ENCODE measurements around the gene NPHP4. TPM values are rescaled to one million over a fixed set of nuclear protein-coding genes. Genes with fewer than 3 reads are reported as not detected.

The NPHP4 gene
- total and polyA plus RNA-seq, 2 donors (not counting 3 experiments of a cell fraction or from before 2014, with no cell fraction given): 4.4 to 11.7 TPM

DNA sequence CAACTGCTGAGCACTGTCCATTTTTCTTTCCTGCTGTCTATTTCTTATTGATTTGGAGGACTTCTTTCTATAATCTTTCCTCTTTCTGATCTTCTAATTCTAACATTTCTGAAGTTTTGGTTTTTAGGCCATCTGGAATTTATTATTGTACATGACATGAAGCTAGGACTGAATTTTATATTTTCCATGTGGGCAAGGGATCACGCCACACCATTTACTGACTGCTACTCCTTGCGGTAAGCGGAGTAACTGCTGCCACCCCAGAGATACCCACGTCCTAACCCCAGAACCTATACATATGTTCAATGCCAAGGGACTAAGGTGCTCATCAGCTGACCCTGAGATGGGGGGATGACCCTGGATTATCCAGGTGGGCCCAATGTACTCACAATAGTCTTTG, 70.6 kb downstream of the NPHP4 start:
- intact Hi-C loops (cut with micrococcal nuclease) (no loop called here), dilution Hi-C loops (cut with MboI; ENCODE audit: extremely low pct_ligation_motif_present, low sequenced_read_pairs) (no loop called here)
- Histone ChIP-seq H3K36me3 (ENCODE audit: control insufficient read depth in 2 of 2, extremely low read depth in 1 of 2, insufficient read depth in 2 of 2, low read length in 2 of 2) (no peaks in the 10 kb centered on the region), H4K20me1 (replicated peaks; ENCODE audit: control insufficient read depth, extremely low read depth, insufficient read depth, low read length) (no peaks in the 10 kb centered on the region), H3K4me3 (replicated peaks in 1 of 3; ENCODE audit: insufficient read depth in 1 of 3, low read depth in 1 of 3, low read length in 3 of 3) (no peak overlapping the region), H3K9me1 (replicated peaks; ENCODE audit: control insufficient read depth, extremely low read depth, insufficient read depth, low read length) (no peaks in the 10 kb centered on the region), H3K4me2 (ENCODE audit: insufficient read depth, low read length) (no peak overlapping the region), H3K27me3 (ENCODE audit: control insufficient read depth in 2 of 2, insufficient read depth in 2 of 2, low read length in 2 of 2) (no peaks in the 10 kb centered on the region), H3K9ac (replicated peaks; ENCODE audit: extremely low read depth, insufficient read depth, low read length) (no peak overlapping the region), H3K4me1 (ENCODE audit: control insufficient read depth, extremely low read depth, insufficient read depth, low read length) (no peaks in the 10 kb centered on the region), H3K27ac (ENCODE audit: insufficient read depth, low read depth, low read length) (no peak overlapping the region), H2AFZ (ENCODE audit: low read depth, low read length) (no peak overlapping the region), H3K79me2 (ENCODE audit: control insufficient read depth, insufficient read depth, low read length) (no peaks in the 10 kb centered on the region), H3K9me3 (replicated peaks; ENCODE audit: control insufficient read depth, insufficient read depth, low read length) (no peaks in the 10 kb centered on the region)
- DNase-seq (ENCODE audit: low read depth, low spot score) (no peak), FAIRE-seq (no peak)
- POLR2A ChIA-PET: no interaction called here
- no peak for TF ChIP-seq FOS (IDR thresholded peaks at IDR 0.05; ENCODE audit: borderline replicate concordance, insufficient read depth, low read length)
- TF ChIP-seq, protein P1, sequence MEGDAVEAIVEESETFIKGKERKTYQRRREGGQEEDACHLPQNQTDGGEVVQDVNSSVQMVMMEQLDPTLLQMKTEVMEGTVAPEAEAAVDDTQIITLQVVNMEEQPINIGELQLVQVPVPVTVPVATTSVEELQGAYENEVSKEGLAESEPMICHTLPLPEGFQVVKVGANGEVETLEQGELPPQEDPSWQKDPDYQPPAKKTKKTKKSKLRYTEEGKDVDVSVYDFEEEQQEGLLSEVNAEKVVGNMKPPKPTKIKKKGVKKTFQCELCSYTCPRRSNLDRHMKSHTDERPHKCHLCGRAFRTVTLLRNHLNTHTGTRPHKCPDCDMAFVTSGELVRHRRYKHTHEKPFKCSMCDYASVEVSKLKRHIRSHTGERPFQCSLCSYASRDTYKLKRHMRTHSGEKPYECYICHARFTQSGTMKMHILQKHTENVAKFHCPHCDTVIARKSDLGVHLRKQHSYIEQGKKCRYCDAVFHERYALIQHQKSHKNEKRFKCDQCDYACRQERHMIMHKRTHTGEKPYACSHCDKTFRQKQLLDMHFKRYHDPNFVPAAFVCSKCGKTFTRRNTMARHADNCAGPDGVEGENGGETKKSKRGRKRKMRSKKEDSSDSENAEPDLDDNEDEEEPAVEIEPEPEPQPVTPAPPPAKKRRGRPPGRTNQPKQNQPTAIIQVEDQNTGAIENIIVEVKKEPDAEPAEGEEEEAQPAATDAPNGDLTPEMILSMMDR (IDR thresholded peaks at IDR 0.05; ENCODE audit: extremely low read depth in 1 of 2, insufficient read depth in 1 of 2, low read depth in 1 of 2, low read length in 2 of 2): no peak
- TF ChIP-seq POLR2A (IDR thresholded peaks at IDR 0.05; ENCODE audit: low read depth, low read length): no peak
- no peak for TF ChIP-seq POLR2AphosphoS5 (IDR thresholded peaks at IDR 0.05; ENCODE audit: insufficient read depth, low read depth, low read length)
- TF ChIP-seq EZH2 (IDR thresholded peaks at IDR 0.05; ENCODE audit: borderline replicate concordance, low read depth, low read length, severe bottlenecking): no peak
- TF ChIP-seq GATA2 (IDR thresholded peaks at IDR 0.05; ENCODE audit: insufficient read depth, insufficient read length, low read depth, low read length): no peak
- CTCF ChIA-PET: no interaction called here
- BruUV-seq (replicated peaks): no TSS peak

DNA sequence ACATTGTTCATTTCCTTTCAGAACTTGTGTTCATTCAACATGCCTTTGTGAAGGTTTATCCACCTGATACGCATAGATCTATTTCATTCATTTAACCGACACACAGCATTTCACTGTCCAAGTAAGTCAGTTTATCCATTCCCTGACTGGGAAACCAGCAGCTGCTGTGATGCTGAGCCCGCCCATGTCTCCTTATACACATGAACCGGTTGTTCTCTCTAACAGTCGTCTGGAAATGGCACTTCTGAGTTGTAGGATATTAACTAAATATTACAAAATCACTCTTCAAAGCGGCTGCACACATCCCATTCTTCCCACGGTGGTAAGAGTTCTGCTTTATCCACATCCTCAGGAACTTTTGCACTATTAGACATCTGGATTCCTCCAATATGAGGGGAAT, 71.1 kb downstream of the NPHP4 start:
- no peak overlapping the region for H3K4me3 ChIP-seq (replicated peaks in 1 of 3; ENCODE audit: insufficient read depth in 1 of 3, low read depth in 1 of 3, low read length in 3 of 3)
- no peak overlapping the region for H2AFZ ChIP-seq (ENCODE audit: low read depth, low read length)
- H3K79me2 ChIP-seq (ENCODE audit: control insufficient read depth, insufficient read depth, low read length): no peaks in the 10 kb centered on the region
- FAIRE-seq: no peak
- H3K4me2 ChIP-seq (ENCODE audit: insufficient read depth, low read length): no peak overlapping the region
- H3K27ac ChIP-seq (ENCODE audit: insufficient read depth, low read depth, low read length): no peak overlapping the region
- no peak for DNase-seq (ENCODE audit: low read depth, low spot score)
- BruUV-seq (replicated peaks): no TSS peak
- TF ChIP-seq, protein P1 (IDR thresholded peaks at IDR 0.05; ENCODE audit: extremely low read depth in 1 of 2, insufficient read depth in 1 of 2, low read depth in 1 of 2, low read length in 2 of 2): no peak
- TF ChIP-seq, protein P2, sequence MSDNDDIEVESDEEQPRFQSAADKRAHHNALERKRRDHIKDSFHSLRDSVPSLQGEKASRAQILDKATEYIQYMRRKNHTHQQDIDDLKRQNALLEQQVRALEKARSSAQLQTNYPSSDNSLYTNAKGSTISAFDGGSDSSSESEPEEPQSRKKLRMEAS (IDR thresholded peaks at IDR 0.05; ENCODE audit: insufficient read depth, insufficient read length): no peak
- H3K36me3 ChIP-seq (ENCODE audit: control insufficient read depth in 2 of 2, extremely low read depth in 1 of 2, insufficient read depth in 2 of 2, low read length in 2 of 2): no peaks in the 10 kb centered on the region
- no peaks in the 10 kb centered on the region for H3K9me3 ChIP-seq (replicated peaks; ENCODE audit: control insufficient read depth, insufficient read depth, low read length)
- no peak overlapping the region for H3K9ac ChIP-seq (replicated peaks; ENCODE audit: extremely low read depth, insufficient read depth, low read length)
- H3K4me1 ChIP-seq (ENCODE audit: control insufficient read depth, extremely low read depth, insufficient read depth, low read length): no peaks in the 10 kb centered on the region
- POLR2A ChIA-PET: no interaction called here
- no peaks in the 10 kb centered on the region for H3K9me1 ChIP-seq (replicated peaks; ENCODE audit: control insufficient read depth, extremely low read depth, insufficient read depth, low read length)
- dilution Hi-C loops (cut with MboI; ENCODE audit: extremely low pct_ligation_motif_present, low sequenced_read_pairs) (no loop called here), intact Hi-C loops (cut with micrococcal nuclease) (no loop called here)
- H4K20me1 ChIP-seq (replicated peaks; ENCODE audit: control insufficient read depth, extremely low read depth, insufficient read depth, low read length): no peaks in the 10 kb centered on the region
- H3K27me3 ChIP-seq (ENCODE audit: control insufficient read depth in 2 of 2, insufficient read depth in 2 of 2, low read length in 2 of 2): no peaks in the 10 kb centered on the region
- CTCF ChIA-PET: no interaction called here

All from endothelial cell of umbilical vein (primary cell).